ENCODE measurements around the gene SSTR1.

SSTR1 gene

GRCh38 chr14:38197001-38197783 is 10.5 kb upstream of the SSTR1 start:
- peak; percentile 66 for TF ChIP-seq CTCF (conservative IDR thresholded peaks at IDR 0.05; ENCODE audit: low read length)
- peak; percentile 89 for DNase-seq (ENCODE audit: low read depth)
- H3K4me3 ChIP-seq (ENCODE audit: low read length): no peak overlapping the region

- H3K4me3 ChIP-seq (ENCODE audit: low read length): no peak overlapping the region
- DNase-seq (ENCODE audit: low read depth): peak; percentile 89
- no peak for TF ChIP-seq CTCF (conservative IDR thresholded peaks at IDR 0.05; ENCODE audit: low read length)
Measured at GRCh38 chr14:38197784-38198335, 9.8 kb upstream of the SSTR1 start.

GRCh38 chr14:38198425-38198824 is 9.3 kb upstream of the SSTR1 start:
- no peak overlapping the region for H3K4me3 ChIP-seq (ENCODE audit: low read length)
- DNase-seq (ENCODE audit: low read depth): no peak
- no peak for TF ChIP-seq CTCF (conservative IDR thresholded peaks at IDR 0.05; ENCODE audit: low read length)

GRCh38 chr14:38199076-38199475 is 8.6 kb upstream of the SSTR1 start:
- no peak for TF ChIP-seq CTCF (conservative IDR thresholded peaks at IDR 0.05; ENCODE audit: low read length)
- DNase-seq (ENCODE audit: low read depth): no peak
- no peak overlapping the region for H3K4me3 ChIP-seq (ENCODE audit: low read length)

- DNase-seq (ENCODE audit: low read depth): peak; percentile 43
- no peak overlapping the region for H3K4me3 ChIP-seq (ENCODE audit: low read length)
- no peak for TF ChIP-seq CTCF (conservative IDR thresholded peaks at IDR 0.05; ENCODE audit: low read length)
Measured at GRCh38 chr14:38199739-38200138, 8.0 kb upstream of the SSTR1 start.

- H3K4me3 ChIP-seq (ENCODE audit: low read length): no peak overlapping the region
- TF ChIP-seq CTCF (conservative IDR thresholded peaks at IDR 0.05; ENCODE audit: low read length): no peak
- no peak for DNase-seq (ENCODE audit: low read depth)
Measured at GRCh38 chr14:38201137-38201828, 6.4 kb upstream of the SSTR1 start.
